Activated CD8-positive, alpha-beta memory T cell treated with anti-CD3 and anti-CD28 coated beads for 1 hour (primary cell): ENCODE data around the gene SRBD1.

Experiments used
- DNase-seq, 2 donors: peaks; one replicate each; pipeline ENCODE4 v3.0.0-alpha.2; 2020; ENCODE audit warnings: low read depth in 1 of 2; ENCODE audit errors: extremely low read depth in 1 of 2

The SRBD1 gene, protein sequence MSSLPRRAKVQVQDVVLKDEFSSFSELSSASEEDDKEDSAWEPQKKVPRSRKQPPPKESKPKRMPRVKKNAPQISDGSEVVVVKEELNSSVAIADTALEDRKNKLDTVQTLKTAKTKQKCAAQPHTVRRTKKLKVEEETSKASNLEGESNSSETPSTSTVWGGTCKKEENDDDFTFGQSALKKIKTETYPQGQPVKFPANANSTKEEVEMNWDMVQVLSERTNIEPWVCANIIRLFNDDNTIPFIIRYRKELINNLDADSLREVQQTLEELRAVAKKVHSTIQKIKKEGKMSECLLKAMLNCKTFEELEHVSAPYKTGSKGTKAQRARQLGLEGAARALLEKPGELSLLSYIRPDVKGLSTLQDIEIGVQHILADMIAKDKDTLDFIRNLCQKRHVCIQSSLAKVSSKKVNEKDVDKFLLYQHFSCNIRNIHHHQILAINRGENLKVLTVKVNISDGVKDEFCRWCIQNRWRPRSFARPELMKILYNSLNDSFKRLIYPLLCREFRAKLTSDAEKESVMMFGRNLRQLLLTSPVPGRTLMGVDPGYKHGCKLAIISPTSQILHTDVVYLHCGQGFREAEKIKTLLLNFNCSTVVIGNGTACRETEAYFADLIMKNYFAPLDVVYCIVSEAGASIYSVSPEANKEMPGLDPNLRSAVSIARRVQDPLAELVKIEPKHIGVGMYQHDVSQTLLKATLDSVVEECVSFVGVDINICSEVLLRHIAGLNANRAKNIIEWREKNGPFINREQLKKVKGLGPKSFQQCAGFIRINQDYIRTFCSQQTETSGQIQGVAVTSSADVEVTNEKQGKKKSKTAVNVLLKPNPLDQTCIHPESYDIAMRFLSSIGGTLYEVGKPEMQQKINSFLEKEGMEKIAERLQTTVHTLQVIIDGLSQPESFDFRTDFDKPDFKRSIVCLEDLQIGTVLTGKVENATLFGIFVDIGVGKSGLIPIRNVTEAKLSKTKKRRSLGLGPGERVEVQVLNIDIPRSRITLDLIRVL

GRCh38 chr2:45611020-45611859 lies at the start of gene SRBD1:
Gene SRBD1, minus strand, starts transcription at chr2:45611267. Its CDS starts 5,826 bp downstream, at chr2:45605441.
- peak; percentile 64 to 81 for DNase-seq

GRCh38 chr2:45654250-45654649 lies 43.2 kb upstream of the SRBD1 start:
- no peak for DNase-seq

DNA sequence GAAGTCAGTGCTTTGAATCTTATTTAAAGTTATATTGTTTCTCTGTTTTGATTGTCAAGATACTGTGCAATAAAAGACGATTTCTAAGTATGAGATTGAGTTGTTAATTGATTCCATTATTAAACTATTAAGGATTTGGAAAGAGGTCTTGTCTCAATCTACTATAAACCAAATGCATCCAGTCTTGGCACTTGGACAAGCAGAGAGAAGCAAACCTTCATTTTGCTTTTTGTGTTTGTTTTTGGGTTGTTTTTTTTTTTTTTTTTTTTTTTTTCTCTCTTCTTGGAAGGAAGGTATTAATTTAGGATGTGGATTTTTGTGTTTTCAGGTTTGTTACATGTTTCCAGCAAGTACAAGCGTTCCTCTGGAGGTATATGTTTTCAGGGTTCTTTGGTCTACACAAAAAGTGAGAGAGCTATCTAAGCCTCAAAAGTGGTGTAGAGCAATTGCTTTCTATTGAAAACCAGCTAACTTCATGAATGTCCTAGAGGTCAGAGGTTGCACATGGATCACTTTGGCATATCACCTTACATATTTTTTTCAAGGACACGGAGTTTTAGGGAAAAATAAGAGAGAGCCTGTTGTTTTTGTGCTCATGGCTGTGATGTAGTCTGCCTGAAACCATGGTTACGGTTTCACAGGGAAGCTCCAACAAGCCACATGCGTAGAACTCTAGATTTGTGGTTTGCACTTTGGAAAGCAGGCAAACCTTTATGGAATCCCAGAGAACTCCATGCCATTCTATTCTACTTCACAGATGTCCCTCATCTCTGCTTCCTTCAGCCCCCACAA lies 42.3 kb upstream of the SRBD1 start:
- DNase-seq: no peak

GRCh38 chr2:45652090-45653031 lies 41.3 kb upstream of the SRBD1 start:
- DNase-seq: no peak

GRCh38 chr2:45651415-45652089 lies 40.5 kb upstream of the SRBD1 start, which contains the start of gene PRKCE:
Gene PRKCE, plus strand, starts transcription at chr2:45651675.
- DNase-seq: peak in 1 of 2 donors; percentile 40

DNA sequence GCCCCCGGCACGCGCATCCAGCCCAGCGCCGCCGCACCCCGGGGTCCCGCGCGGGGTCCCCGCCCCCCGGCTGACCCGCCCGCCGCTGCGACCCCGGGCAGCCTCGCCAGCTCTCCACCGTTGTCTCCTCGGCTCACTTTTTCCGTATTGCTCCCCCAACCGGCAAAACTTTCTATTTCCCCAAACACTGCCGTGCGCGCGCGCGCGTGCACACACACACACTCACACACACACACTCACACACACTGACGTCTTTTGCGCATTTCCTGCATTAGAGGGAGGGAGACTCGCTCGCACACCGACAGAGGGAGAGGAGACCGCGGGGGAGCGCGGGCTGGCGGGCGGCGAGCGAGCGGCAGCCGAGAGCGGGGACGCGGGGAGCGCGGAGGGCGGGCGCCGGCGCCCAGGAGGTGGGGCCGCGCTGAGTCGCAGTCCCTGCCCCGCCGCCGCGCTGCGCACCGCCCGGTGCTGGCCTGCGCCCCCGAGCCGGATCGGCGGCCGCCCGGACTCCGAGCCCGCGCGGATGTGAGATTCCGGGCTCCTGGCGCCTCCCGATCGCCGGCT lies 39.9 kb upstream of the SRBD1 start:
- peak; percentile 83 to 88 for DNase-seq

- DNase-seq: peak in 1 of 2 donors; percentile 49
Measured at GRCh38 chr2:45649858-45650811, 39.1 kb upstream of the SRBD1 start.

DNA sequence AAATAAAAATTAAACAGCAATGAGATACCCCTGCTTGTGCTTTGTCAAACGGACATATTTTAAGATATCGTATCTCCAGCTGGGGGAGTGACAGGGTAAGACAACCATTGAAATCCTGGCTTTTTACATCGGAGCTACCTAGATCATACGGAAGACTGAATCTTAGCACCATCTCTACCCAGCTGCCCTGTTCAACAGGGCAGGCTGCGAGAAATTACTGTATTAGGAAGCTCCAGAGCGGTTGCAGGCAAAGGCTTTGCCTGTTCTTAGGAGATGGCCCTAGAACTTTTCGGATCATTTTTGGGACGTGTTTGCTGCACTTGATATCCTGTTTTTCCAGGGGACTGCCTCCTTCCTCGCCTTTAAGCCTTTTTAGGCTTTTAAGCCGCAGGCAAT lies 38.4 kb upstream of the SRBD1 start:
- DNase-seq: no peak

DNA sequence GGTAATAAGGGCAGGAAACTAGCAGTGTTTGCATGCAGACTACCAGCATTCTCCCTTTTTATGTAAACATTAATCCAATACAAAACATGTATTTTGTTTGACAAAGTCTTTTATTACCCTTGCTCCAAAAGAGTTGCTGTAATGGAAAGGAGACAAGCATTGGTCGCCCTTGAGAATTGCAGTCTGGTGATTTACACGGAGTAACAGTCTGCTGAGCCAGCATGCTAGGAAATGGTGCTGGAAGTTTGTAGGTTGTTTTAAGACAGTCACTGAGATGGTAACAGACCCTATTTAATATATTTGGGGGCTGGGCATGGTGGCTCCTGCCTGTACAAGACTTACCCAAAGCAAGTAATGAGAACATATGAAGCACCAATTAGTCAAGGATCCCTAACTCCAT lies 37.6 kb upstream of the SRBD1 start:
- no peak for DNase-seq

GRCh38 chr2:45647986-45648520 lies 37.0 kb upstream of the SRBD1 start:
- DNase-seq: no peak

- no peak for DNase-seq
Measured at GRCh38 chr2:45647356-45647755, 36.3 kb upstream of the SRBD1 start.

DNA sequence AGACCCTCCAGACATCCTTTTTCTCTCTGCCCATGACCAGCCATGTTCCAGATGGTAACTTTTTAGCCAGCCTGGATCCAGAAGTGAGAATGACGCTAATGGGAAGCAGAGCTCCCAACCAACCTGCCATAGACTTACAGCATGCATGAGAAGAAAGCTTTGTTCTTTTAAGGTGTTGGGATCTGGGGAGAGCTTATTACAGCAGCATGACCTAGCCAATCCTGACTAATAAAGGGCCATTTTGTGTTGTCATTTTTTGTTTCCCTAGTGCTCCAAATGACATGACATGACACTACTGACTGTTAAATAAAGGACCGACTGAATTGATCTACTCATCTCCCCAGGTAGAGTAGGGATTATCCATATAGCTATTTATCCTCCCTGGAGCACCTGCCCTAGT lies 35.2 kb upstream of the SRBD1 start:
- DNase-seq: no peak

- DNase-seq: peak in 1 of 2 donors; percentile 69
Measured at GRCh38 chr2:45643543-45644542, 32.8 kb upstream of the SRBD1 start.

GRCh38 chr2:45643095-45643494 lies 32.0 kb upstream of the SRBD1 start:
- DNase-seq: no peak

DNA sequence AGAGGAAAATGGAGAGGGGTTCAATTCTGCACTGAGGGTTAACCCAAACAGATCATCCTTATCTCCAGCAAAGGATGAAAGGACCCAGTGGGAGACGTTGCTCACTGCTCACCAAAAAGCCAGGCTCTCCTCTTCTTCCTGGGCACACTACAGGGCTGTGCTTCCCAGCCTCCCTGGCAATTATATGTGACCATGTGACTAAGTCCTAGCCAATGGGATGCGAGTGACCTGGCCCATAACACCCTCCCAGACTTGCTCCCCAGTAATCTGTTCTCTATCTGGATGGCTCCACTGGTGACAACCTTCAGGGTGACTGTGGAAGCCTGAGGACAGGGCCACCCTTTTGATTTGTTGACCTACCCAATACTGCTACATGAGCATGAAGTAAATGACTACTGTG lies 29.5 kb upstream of the SRBD1 start:
- DNase-seq: no peak
